Measurements from ENCODE around the gene CUL9. TPM values are rescaled to one million over a fixed set of nuclear protein-coding genes. Genes with fewer than 3 reads are reported as not detected.

Gene CUL9
- total RNA-seq, 1 experiment from 2014 or later = 15.2 TPM

GRCh38 chr6:43255408-43256054, 73.5 kb downstream of the CUL9 start:
- no peak overlapping the region for H3K18ac ChIP-seq (ENCODE audit: insufficient read length, low read depth, low read length)
- Mint-ChIP-seq H3K36me3 (ENCODE audit: insufficient read depth in 1 of 3, low read depth in 3 of 3) (peaks cover 0 to 2% (median 0%) of the 10 kb centered on the region in 3 experiments; a peak in 1 of 7 replicates), H3K9me3 (no peaks in the 10 kb centered on the region), H3K27me3 (ENCODE audit: low read depth) (peaks cover 14% of the 10 kb centered on the region), H3K27ac (no peak overlapping the region), H3K4me3 (no peak overlapping the region), H3K4me1 (peaks cover 19 to 21% of the 10 kb centered on the region in 2 experiments)
- H3K27me3 ChIP-seq (ENCODE audit: insufficient read depth, low read length) = no peaks in the 10 kb centered on the region
- no peaks in the 10 kb centered on the region for H4K20me1 ChIP-seq (ENCODE audit: control insufficient read depth, insufficient read depth, insufficient read length)
- H3K27ac ChIP-seq (ENCODE audit: insufficient read length, low read depth, low read length) = no peak overlapping the region
- H4K91ac ChIP-seq (ENCODE audit: insufficient read length, low read depth, low read length) = no peak overlapping the region
- H3K4me1 ChIP-seq (ENCODE audit: insufficient read depth, low read length) = no peaks in the 10 kb centered on the region
- H2BK20ac ChIP-seq (ENCODE audit: low read depth, low read length, poor library complexity, severe bottlenecking) = no peak overlapping the region
- no peak overlapping the region for H4K5ac ChIP-seq (ENCODE audit: insufficient read length, low read depth, low read length)
- no CpG with 5 or more reads among the region's 11 CpGs for WGBS (ENCODE audit: extremely low coverage, insufficient read length, low lambda C conversion rate)
- H3K79me2 ChIP-seq (ENCODE audit: insufficient read depth, low read length) = no peaks in the 10 kb centered on the region
- DNase-seq = no peak
- H3K23me2 ChIP-seq (ENCODE audit: insufficient read length, low read depth, low read length, poor library complexity, severe bottlenecking) = no peaks in the 10 kb centered on the region
- H3K23ac ChIP-seq (ENCODE audit: insufficient read length, low read depth, low read length) = no peak overlapping the region
- no peak overlapping the region; the same call in 1 of the 2 replicates for H3K14ac ChIP-seq (ENCODE audit: insufficient read depth, low read length)
- no peak overlapping the region for H2BK120ac ChIP-seq (ENCODE audit: low read depth, low read length, poor library complexity, severe bottlenecking)
- H2AFZ ChIP-seq (ENCODE audit: low read length) = no peak overlapping the region
- no peak overlapping the region for H4K8ac ChIP-seq (replicated peaks; ENCODE audit: insufficient read length, low read depth, low read length)
- no peak overlapping the region for H3K56ac ChIP-seq (ENCODE audit: insufficient read length, low read depth, low read length)
- H2AK5ac ChIP-seq (ENCODE audit: insufficient read length, low read length) = no peak overlapping the region
- TF ChIP-seq CTCF (conservative IDR thresholded peaks at IDR 0.05) = no peak
- H3K79me1 ChIP-seq (ENCODE audit: insufficient read depth, low read depth, low read length, poor library complexity, severe bottlenecking) = no peaks in the 10 kb centered on the region
- no peak overlapping the region for H2BK15ac ChIP-seq (ENCODE audit: low read depth, low read length)
- H3K9me3 ChIP-seq (ENCODE audit: control insufficient read depth, low read depth, low read length) = no peaks in the 10 kb centered on the region
- no peak overlapping the region for H3T11ph ChIP-seq (ENCODE audit: low read length)
- no peak overlapping the region for H2BK12ac ChIP-seq (ENCODE audit: insufficient read length, low read depth, low read length)
- H3K9ac ChIP-seq (ENCODE audit: extremely low read depth, insufficient read length, low read length) = no peak overlapping the region
- no peak overlapping the region for H3K4ac ChIP-seq (ENCODE audit: low read depth, low read length)
- H3K4me2 ChIP-seq (ENCODE audit: insufficient read depth, insufficient read length, low read length) = no peak overlapping the region
- no peak overlapping the region for H2BK5ac ChIP-seq (ENCODE audit: insufficient read length, low read length)
